Stimulated activated CD8-positive, alpha-beta memory T cell treated with anti-CD3 and anti-CD28 coated beads, Interleukin-2, amount 100 ng/mL, for 1 hour (primary cell): ENCODE measurements around the gene GPC5.

ENCODE experiments used
- DNase-seq, 2 donors: peaks; one replicate each; pipeline ENCODE4 v3.0.0-alpha.2; 2020; ENCODE audit warnings: low read depth in 2 of 2

Gene GPC5

GRCh38 chr13:91709180-91709579, 310.8 kb downstream of the GPC5 start:
- DNase-seq: no peak

- DNase-seq: no peak
Observed at GRCh38 chr13:91710733-91711132, 312.3 kb downstream of the GPC5 start.

- no peak for DNase-seq
Observed at GRCh38 chr13:91714855-91715254, 316.4 kb downstream of the GPC5 start.

GRCh38 chr13:91716436-91717065, 318.1 kb downstream of the GPC5 start:
- DNase-seq: no peak

GRCh38 chr13:91719033-91719432, 320.6 kb downstream of the GPC5 start:
- DNase-seq: no peak

- DNase-seq: no peak
Observed at GRCh38 chr13:91721413-91721812, 323.0 kb downstream of the GPC5 start.

- DNase-seq: no peak
Observed at GRCh38 chr13:91722267-91722884, 324.0 kb downstream of the GPC5 start.

- no peak for DNase-seq
Observed at GRCh38 chr13:91724591-91724990, 326.2 kb downstream of the GPC5 start.

- no peak for DNase-seq
Observed at GRCh38 chr13:91725646-91726045, 327.2 kb downstream of the GPC5 start.

- DNase-seq: no peak
Observed at GRCh38 chr13:91726671-91727070, 328.2 kb downstream of the GPC5 start.

GRCh38 chr13:91729859-91730258, 331.4 kb downstream of the GPC5 start:
- DNase-seq: no peak

GRCh38 chr13:91739751-91740150, 341.3 kb downstream of the GPC5 start:
- DNase-seq: no peak

GRCh38 chr13:91740756-91741155, 342.3 kb downstream of the GPC5 start:
- DNase-seq: no peak

GRCh38 chr13:91741925-91742324, 343.5 kb downstream of the GPC5 start:
- no peak for DNase-seq

- no peak for DNase-seq
Observed at GRCh38 chr13:91744284-91744683, 345.9 kb downstream of the GPC5 start.

- no peak for DNase-seq
Observed at GRCh38 chr13:91745967-91746366, 347.5 kb downstream of the GPC5 start.

- no peak for DNase-seq
Observed at GRCh38 chr13:91747186-91747585, 348.8 kb downstream of the GPC5 start.

- DNase-seq: no peak
Observed at GRCh38 chr13:91748416-91749089, 350.1 kb downstream of the GPC5 start.

- no peak for DNase-seq
Observed at GRCh38 chr13:91758724-91759123, 360.3 kb downstream of the GPC5 start.

GRCh38 chr13:91762957-91763356, 364.5 kb downstream of the GPC5 start:
- DNase-seq: no peak

GRCh38 chr13:91764527-91764926, 366.1 kb downstream of the GPC5 start:
- no peak for DNase-seq

GRCh38 chr13:91767651-91768050, 369.2 kb downstream of the GPC5 start:
- DNase-seq: no peak

GRCh38 chr13:91768746-91769145, 370.3 kb downstream of the GPC5 start:
- no peak for DNase-seq
